ENCODE measurements around the gene BCL11B. TPM values are rescaled to one million over a fixed set of nuclear protein-coding genes. Genes with fewer than 3 reads are reported as not detected.
"Not testable (repeated sequence)": the region's sequence is repeated elsewhere in the genome, so short reads cannot be mapped to it uniquely, and the experiment has no call there.

BCL11B gene
- polyA plus RNA-seq, 3 donors, result 0.01 TPM; not detected in 2

DNA sequence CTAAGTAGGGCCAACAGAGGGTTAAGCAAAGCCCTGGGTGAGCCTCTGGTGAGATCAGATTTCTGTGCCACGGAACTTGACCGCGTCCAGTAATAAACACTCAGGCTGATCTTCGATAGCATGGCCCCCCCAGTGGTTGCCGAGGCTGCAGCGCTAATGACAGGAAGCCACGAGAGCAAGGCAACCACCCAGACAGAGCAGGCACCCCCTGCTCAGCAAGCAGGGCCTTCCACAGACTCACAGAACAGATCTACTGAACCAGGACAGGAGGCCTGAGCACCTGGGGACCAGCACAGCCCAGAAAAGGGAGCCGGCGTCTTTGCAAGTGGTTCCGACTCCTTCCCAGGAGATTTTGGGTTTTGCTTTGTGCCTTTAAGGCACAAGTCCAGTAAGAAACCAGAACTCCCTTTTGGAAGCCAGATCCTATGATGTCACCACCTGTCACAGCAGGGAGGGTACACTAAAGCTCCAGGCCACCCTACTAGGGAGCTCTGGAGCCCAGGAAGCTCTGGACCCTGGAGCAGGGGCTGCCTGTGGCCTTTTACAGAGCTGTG lies 42.3 kb downstream of the BCL11B start:
- peaks cover 31 to 51% (median 46%) of the 10 kb centered on the region in 3 donors for H3K27me3 Mint-ChIP-seq (ENCODE audit: low read depth in 3 of 3)
- H3K4me3 Mint-ChIP-seq, result no peak overlapping the region
- intact Hi-C loops (cut with micrococcal nuclease), result no loop called here

DNA sequence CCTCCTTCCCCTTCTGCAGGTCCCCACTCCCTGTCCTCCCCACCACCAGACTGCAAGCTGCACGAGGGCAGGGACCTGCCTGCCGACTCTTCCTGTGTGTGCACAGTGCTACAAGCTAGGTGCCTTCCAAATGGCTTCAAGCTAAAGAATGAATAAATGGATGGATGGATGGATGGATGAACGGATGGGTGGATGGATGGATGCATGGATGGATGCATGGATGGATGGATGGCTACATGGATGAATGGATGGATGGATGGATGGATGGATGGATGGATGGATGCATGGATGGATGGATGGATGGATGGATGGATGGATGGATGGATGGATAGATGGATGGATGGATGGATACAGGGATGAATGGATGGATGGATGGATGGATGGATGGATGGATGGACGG lies 43.2 kb downstream of the BCL11B start:
- H3K9me3 Mint-ChIP-seq; H2AFZ ChIP-seq (ENCODE audit: insufficient read depth, low read depth, low read length, poor library complexity, severe bottlenecking); H3K27ac ChIP-seq (ENCODE audit: low read depth in 1 of 2, low read length in 2 of 2); H3K36me3 ChIP-seq (replicated peaks in 1 of 2; ENCODE audit: control insufficient read depth in 1 of 2, insufficient read depth in 2 of 2, low read length in 2 of 2); H3K36me3 Mint-ChIP-seq; H3K4me3 ChIP-seq (replicated peaks in 1 of 3; ENCODE audit: low read depth in 2 of 3, low read length in 3 of 3); H4K20me1 ChIP-seq (ENCODE audit: insufficient read depth, low read length); intact Hi-C loops (cut with micrococcal nuclease); H3K4me1 Mint-ChIP-seq; H3K4me1 ChIP-seq (ENCODE audit: control insufficient read depth in 1 of 2, insufficient read depth in 2 of 2, low read length in 2 of 2); H3K9ac ChIP-seq (ENCODE audit: insufficient read depth, low read length, poor library complexity, severe bottlenecking); H3K9me3 ChIP-seq (replicated peaks in 1 of 2; ENCODE audit: control insufficient read depth in 1 of 2, insufficient read depth in 1 of 2, low read length in 2 of 2); H3K79me2 ChIP-seq (ENCODE audit: insufficient read depth, low read length); H3K4me2 ChIP-seq (replicated peaks; ENCODE audit: extremely low read depth, low read length, poor library complexity, severe bottlenecking); DNase-seq: not testable (repeated sequence)
- peaks cover 24 to 47% (median 39%) of the 10 kb centered on the region in 3 donors for H3K27me3 Mint-ChIP-seq (ENCODE audit: low read depth in 3 of 3)
- H3K4me3 Mint-ChIP-seq, result peak overlapping the region in 1 of 2 donors; percentile 28
- WGBS (ENCODE audit: insufficient coverage), result 89% methylated on average over 1 of the region's 4 CpGs
- peaks cover 2 to 30% of the 10 kb centered on the region in 2 donors for H3K27me3 ChIP-seq (ENCODE audit: control insufficient read depth in 2 of 2, insufficient read depth in 2 of 2, low read length in 2 of 2)
- H3K27ac Mint-ChIP-seq, result peak overlapping the region in 1 of 7 donors; percentile 77

More for the DNA sequence above, 42.3 kb downstream of the BCL11B start:
- no peaks in the 10 kb centered on the region for H3K4me1 Mint-ChIP-seq
- Histone ChIP-seq H3K27ac (ENCODE audit: low read depth in 1 of 2, low read length in 2 of 2) (no peak overlapping the region), H3K4me3 (replicated peaks in 1 of 3; ENCODE audit: low read depth in 2 of 3, low read length in 3 of 3) (no peak overlapping the region), H3K9ac (ENCODE audit: insufficient read depth, low read length, poor library complexity, severe bottlenecking) (no peak overlapping the region), H2AFZ (ENCODE audit: insufficient read depth, low read depth, low read length, poor library complexity, severe bottlenecking) (no peak overlapping the region), H4K20me1 (ENCODE audit: insufficient read depth, low read length) (no peaks in the 10 kb centered on the region), H3K79me2 (ENCODE audit: insufficient read depth, low read length) (no peaks in the 10 kb centered on the region), H3K36me3 (replicated peaks in 1 of 2; ENCODE audit: control insufficient read depth in 1 of 2, insufficient read depth in 2 of 2, low read length in 2 of 2) (no peaks in the 10 kb centered on the region), H3K27me3 (ENCODE audit: control insufficient read depth in 2 of 2, insufficient read depth in 2 of 2, low read length in 2 of 2) (peaks cover 2 to 35% of the 10 kb centered on the region in 2 donors), H3K9me3 (replicated peaks in 1 of 2; ENCODE audit: control insufficient read depth in 1 of 2, insufficient read depth in 1 of 2, low read length in 2 of 2) (peaks cover 5 to 6% of the 10 kb centered on the region in 2 donors), H3K4me1 (ENCODE audit: control insufficient read depth in 1 of 2, insufficient read depth in 2 of 2, low read length in 2 of 2) (no peaks in the 10 kb centered on the region), H3K4me2 (replicated peaks; ENCODE audit: extremely low read depth, low read length, poor library complexity, severe bottlenecking) (no peak overlapping the region)
- TF ChIP-seq, protein P1, sequence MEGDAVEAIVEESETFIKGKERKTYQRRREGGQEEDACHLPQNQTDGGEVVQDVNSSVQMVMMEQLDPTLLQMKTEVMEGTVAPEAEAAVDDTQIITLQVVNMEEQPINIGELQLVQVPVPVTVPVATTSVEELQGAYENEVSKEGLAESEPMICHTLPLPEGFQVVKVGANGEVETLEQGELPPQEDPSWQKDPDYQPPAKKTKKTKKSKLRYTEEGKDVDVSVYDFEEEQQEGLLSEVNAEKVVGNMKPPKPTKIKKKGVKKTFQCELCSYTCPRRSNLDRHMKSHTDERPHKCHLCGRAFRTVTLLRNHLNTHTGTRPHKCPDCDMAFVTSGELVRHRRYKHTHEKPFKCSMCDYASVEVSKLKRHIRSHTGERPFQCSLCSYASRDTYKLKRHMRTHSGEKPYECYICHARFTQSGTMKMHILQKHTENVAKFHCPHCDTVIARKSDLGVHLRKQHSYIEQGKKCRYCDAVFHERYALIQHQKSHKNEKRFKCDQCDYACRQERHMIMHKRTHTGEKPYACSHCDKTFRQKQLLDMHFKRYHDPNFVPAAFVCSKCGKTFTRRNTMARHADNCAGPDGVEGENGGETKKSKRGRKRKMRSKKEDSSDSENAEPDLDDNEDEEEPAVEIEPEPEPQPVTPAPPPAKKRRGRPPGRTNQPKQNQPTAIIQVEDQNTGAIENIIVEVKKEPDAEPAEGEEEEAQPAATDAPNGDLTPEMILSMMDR (IDR thresholded peaks at IDR 0.05), result no peak
- no peak for DNase-seq
- H3K27ac Mint-ChIP-seq, result no peak overlapping the region
- peaks cover 0 to 9% (median 2%) of the 10 kb centered on the region in 7 donors for H3K9me3 Mint-ChIP-seq
- no peaks in the 10 kb centered on the region for H3K36me3 Mint-ChIP-seq
- WGBS (ENCODE audit: insufficient coverage), result 32% methylated on average over 10 of the region's 10 CpGs
